Lung microvascular endothelial cell (primary cell): ENCODE measurements around the gene IPPK. TPM values are rescaled to one million over a fixed set of nuclear protein-coding genes. Genes with fewer than 3 reads are reported as not detected.
"Not testable (repeated sequence)": the region's sequence is repeated elsewhere in the genome, so short reads cannot be mapped to it uniquely, and the experiment has no call there.

Source experiments
- DNase-seq, 2 donors: peaks; one replicate each; pipeline versions ENCODE4 v3.0.0 to v3.0.0-alpha.2; 2010; ENCODE audit warnings: low read depth in 2 of 2
- total RNA-seq: library from RNA; depleted of rRNA; stranded (reverse); fragments of >200 nt; gene quantifications from 2 replicates; pipeline ENCODE4 v1.2.1, GENCODE V29; 2014

Gene IPPK
- total RNA-seq, 1 donor from 2014 or later: 15.3 TPM

- DNase-seq: no peak
Observed at GRCh38 chr9:92638621-92639101, 31.3 kb downstream of the IPPK start.

DNA sequence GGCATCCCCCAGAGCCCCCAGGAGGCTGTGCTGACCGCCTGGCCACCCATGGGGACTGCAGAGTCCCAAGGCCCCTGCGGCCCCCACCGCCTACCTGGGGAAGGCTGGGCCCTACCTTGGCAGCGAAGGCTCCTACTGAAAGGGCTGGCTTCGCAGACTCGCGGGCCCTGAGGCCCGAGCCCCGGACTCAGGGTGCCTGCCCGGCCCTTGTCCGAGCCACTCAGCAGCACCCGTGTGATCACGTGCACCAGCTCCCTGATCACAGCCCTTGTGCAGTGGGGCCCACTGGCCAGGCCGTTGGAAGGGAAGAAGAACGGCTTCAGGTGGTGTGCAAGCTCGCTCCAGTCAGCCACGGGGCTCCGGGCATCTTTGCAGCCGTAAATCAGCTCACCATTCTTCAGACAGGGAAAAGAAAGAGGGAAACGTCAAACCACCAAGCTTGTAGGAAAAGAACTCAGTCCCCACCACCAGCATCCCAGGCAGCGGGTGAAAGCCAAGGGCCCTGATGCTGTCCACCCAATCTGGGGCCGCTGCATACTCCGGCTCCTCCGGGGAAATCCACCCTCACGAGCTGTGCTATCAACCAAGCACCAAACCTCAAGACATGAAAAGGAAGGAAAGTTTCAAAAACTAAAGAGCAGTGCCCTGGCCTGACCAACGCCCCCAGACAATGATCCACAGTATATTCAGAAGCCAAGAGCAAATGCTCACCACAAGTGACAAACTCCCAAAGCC lies 31.9 kb downstream of the IPPK start:
- no peak for DNase-seq

DNA sequence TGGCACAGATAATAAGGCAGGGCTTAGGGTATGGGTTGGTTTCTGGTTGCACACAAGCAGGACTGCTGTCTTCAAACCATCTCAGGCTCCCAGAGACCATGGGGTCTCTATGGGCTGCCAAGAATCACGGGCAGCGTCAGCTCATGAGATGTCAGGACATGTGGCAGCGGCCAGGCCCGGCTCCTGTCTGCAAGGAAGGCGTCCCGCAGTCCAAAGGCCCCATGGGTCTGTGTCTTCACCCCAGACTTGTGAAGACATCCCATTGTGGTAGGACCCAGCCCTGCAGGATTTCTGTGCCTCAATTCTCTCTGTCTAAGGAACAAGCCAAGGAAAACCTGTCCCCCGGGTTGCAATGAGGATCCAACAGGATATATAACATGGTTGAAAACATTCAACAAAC lies 32.6 kb downstream of the IPPK start:
- DNase-seq: no peak

GRCh38 chr9:92636627-92637026 lies 33.3 kb downstream of the IPPK start:
- no peak for DNase-seq

- DNase-seq: no peak
Observed at GRCh38 chr9:92635760-92636159, 34.2 kb downstream of the IPPK start.

GRCh38 chr9:92634712-92635605 lies 35.0 kb downstream of the IPPK start:
- DNase-seq: peak; percentile 79 to 85

DNA sequence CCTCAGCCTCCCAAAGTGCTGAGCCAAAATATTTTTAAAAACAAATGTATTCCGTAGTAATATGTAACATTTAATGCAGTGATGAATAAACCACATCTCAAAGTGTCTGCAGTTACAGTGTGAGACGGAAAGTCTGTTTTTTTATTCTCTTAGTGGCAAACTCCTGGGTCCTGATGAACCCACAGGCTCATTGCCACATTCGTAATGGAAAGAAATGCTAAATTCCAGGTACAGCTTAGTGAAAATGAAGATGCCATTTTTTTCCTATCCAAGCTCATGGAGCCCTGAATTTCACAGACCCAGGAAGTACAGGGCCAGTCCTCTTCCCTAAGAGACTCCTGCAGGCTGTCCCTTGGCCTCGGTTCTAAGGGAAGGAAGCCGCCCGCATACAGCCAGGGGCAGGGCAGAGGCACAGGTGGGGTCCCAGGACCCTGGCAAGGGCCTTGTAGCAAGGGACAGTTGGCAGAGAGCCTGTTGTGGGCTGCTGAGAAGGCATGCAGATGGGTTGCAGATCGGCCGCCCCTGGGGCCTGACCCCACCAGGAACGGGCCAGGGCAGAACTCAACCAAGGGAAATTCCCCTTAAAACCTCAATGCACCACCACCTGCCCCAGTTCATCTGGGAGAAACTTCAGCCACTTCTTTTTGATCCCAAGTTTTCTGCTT lies 36.2 kb downstream of the IPPK start:
- no peak for DNase-seq

- DNase-seq: no peak
Observed at GRCh38 chr9:92632641-92633040, 37.3 kb downstream of the IPPK start.

DNA sequence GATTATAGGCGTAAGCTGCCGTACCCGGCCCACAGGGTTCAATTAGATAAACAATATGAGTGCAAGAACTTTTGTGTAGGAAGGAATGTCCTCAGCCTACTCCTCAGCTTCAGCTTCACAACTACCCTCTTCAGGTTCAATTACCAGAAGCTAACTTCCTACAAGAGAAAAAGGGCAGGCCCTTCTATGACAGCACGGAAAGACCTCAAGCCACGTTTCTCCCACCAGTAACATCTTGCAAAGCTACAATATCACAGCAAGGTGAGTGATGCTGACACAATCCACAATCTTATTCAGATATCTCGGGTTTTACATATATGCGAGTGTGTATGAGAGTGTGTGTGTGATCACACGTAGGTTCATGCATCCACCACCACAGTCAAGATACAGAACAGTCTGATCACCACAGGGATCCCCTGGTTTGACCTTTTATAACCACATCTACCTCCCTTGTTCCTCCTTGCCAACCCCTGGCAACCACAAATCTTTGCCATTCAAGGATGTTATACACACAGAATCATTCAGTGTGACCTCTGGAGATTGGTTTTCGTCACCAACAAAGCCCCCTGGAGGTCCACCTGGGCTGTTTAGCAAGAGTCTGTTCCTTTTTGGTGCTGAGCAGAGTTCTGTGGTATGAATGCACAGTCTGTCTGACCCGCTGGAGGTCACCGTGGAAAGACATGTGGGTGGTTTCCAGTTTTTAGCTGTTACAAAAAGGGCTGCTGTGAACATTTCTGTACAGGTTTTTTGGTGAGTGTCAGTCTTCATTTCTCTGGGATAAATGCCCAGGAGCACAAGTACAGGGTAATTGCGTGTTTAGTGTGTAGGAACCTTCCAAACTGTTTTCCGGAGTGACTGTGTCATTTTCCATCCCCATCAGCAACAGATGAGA lies 38.2 kb downstream of the IPPK start:
- DNase-seq: peak in 1 of 2 donors; percentile 50

DNA sequence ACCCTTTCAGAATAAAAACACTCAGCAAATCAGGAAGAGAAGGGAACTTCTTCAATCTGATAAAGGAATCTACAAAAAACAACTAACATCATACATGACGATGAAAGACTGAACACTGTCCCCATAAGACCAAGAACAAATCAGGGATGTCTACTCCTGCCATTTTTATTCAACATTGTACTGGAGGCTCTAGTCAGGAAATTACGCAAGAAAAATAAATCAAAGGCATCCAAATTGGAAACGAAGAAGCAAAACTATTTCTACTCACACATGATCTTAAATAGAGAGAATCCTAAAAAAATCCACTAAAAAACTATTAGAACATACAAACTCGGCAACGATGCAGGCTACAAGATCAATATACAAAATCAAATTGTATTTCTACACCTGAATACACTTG lies 42.3 kb downstream of the IPPK start:
- no peak for DNase-seq

- no peak for DNase-seq
Observed at GRCh38 chr9:92626484-92626883, 43.4 kb downstream of the IPPK start.

GRCh38 chr9:92623936-92624335 lies 46.0 kb downstream of the IPPK start:
- DNase-seq: not testable (repeated sequence)

- no peak for DNase-seq
Observed at GRCh38 chr9:92620845-92621244, 49.1 kb downstream of the IPPK start.

- DNase-seq: no peak
Observed at GRCh38 chr9:92619601-92620300, 50.2 kb downstream of the IPPK start.

DNA sequence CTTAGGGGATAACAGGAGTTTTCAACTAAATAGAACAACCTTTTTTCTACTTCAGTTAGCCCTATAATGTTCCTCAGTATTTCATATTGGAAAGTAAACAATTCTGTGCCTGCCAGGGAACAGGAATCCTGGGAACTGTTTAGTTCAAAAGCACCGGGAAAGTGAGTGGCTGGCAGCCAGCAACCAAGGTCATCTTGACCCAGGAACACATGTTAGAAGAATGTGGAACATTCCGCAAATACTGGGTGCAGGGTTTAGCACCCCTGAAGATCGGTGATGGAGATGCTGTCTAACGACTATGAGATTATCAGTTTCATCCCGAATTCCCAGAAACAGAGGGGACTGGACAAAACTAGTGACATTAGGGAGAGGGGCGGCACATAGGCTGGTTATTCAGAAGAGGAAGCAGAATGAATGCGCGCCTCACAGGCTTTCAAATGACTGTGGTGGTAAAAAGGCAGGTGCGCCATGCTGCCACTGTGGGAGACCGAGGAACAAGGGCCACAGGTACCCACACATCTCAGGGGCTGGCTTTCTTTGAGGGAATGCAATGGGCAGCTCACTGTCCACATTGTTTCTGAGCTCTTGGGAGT lies 51.2 kb downstream of the IPPK start:
- peak in 1 of 2 donors; percentile 28 for DNase-seq

DNA sequence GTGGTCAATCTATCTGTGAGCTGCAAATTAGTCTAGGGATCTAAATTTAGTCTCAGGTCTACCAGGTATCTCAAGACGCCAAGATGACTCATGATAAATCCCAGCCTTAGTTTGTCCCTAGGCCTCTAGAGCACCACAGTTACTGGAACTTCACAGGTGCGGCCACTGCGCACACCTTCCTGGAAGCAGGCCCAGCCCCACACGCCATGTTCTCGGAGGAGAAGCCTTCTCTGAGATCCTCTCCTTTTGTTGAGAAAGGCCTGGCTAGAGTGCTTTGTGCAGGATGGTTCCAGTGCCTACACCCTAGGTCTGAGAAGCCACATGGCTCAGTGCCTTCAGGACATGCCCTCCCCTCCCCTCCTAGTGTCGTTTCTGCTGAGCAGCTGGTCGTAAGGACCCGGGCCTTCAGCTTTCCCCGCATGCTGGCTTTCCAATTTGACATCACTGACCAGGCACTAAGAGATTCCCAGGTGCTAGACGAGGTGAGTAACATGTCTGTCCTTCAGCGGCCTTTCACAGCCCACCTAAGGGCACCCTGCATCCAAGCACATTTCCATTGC lies 51.9 kb downstream of the IPPK start:
- no peak for DNase-seq

GRCh38 chr9:92617195-92617813 lies 52.6 kb downstream of the IPPK start:
- no peak for DNase-seq

DNA sequence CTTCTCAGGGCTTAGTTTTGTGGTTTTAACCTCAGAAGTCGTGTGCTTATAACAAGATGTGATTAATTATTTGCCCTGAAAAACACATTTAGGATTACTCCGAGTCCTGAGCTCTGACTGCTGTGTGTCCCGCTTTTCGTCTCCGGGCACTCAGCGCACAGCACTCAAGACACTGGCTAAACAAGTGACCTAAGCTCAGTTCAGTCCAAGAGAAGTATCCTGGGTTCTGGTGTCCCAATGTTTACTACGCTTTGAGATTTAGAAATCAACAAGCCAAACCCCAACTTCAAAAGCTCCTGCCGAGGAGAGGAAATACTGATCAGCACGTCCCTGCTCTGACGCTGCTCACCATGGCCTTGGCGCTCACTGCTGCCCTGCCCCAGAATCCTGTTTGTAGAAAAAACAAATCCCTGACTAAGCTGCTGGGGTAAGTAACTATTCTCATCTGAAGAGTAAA lies 53.2 kb downstream of the IPPK start:
- DNase-seq: no peak

GRCh38 chr9:92616199-92616641 lies 53.7 kb downstream of the IPPK start:
- DNase-seq: no peak
